SHP77 (cell line): Measurements from ENCODE around the gene KCNN1.
"Not testable (repeated sequence)": the region's sequence is repeated elsewhere in the genome, so short reads cannot be mapped to it uniquely, and the experiment has no call there.

Experiments used
- DNase-seq, 2 experiments: peaks; one replicate each; lab custom pipeline; 2025; lab: John Stamatoyannopoulos, UW

KCNN1 gene

DNA sequence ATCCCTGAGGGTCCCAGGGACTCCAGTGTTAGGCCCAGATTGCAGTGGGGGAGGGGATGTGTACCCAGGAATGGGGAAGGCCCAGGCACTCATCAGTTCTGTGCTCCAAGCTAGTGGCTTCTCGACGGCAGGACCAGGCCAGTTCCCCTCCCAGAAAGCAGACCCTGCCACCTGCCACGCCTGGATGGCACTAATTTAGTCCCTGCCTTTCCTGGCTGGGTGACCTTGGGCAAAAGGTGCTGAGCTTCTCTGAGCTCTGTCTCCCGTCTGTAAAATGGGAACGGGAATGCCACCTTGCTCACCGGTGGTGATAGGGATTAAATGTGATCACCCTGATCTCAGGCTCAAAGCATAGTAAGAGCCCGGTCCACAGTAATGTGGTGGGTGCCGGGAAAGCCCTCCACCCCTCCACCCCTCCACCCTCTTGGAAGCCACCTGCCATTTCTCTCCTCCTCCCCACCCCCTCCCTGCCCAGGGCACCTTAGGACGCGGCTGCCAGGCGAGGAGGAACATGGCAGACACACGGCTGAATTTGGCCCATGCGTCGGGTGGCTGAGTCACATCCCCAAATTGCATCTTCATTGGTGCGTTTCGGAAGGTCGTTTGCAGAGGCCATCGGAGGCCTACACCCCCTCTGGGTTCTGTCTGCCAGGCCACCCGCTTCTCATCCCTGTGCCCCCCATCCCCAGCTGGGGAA is 2.3 kb downstream of the KCNN1 start:
- DNase-seq: no peak

DNA sequence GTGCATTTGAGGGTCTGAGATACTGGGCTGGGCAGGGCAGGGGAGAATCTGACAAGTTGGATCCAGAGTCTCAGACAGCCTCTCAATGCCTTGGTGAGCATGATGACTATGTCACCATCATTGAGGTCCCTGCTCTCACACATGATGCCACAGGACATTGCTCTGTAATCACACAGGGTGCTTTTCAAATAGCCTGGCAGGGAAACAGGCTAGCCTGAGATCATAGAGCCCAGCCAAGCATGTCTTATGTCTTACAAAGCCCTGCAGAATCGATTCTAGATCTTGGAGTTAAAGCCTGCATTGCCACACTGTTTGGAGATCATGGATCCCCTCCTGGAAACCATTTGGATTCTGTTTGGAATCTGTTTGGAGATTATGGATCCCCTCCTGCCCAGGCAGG is 5.3 kb downstream of the KCNN1 start:
- DNase-seq: no peak

DNA sequence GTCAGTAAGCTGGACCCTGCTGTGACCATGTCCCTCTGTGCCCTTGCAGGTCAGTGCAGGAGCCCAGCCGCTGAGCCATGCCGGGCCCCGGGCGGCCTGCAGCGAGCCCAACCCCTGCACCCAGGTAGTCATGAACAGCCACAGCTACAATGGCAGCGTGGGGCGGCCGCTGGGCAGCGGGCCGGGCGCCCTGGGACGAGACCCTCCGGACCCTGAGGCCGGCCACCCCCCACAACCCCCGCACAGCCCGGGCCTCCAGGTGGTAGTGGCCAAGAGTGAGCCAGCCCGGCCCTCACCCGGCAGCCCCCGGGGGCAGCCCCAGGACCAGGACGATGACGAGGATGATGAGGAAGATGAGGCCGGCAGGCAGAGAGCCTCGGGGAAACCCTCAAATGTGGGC is 6.9 kb downstream of the KCNN1 start:
- DNase-seq: no peak

GRCh38 chr19:17974551-17974950 is 7.6 kb downstream of the KCNN1 start:
- no peak for DNase-seq

DNA sequence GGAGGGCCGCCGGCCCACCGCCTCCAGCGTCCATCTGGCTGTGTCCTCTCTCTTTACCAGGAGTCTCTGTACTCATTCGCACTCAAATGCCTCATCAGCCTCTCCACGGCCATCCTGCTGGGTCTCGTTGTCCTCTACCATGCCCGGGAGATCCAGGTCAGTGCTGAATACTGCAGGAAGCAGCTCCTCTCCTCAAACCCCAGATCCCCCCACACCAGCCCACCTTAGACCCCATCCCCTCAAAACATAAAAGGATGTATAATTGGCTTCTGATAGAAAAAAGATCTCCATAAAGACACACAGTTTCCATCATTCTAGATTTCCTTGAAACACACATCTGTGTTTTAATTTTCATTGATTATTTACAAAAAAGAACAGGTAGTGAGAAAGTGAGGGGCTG is 8.1 kb downstream of the KCNN1 start:
- DNase-seq: no peak

DNA sequence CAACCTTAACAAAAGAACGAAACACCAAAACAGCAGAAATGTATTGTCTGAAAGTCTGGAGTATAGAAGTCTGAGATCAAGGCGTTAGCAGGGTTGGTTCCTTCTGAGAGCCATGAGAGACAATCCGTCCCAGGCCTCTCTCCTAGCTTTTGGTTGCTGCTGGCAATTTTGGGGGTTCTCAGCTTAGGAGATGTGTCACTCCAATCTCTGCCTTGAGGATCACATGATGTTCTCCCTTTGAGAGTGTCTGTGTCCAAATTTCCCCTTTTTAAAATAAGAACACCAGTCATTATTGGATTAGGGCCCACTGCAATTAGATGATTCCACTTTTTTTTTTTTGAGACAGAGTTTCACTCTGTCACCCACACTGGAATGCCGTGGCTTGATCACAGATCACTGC is 10.1 kb downstream of the KCNN1 start:
- DNase-seq: no peak

DNA sequence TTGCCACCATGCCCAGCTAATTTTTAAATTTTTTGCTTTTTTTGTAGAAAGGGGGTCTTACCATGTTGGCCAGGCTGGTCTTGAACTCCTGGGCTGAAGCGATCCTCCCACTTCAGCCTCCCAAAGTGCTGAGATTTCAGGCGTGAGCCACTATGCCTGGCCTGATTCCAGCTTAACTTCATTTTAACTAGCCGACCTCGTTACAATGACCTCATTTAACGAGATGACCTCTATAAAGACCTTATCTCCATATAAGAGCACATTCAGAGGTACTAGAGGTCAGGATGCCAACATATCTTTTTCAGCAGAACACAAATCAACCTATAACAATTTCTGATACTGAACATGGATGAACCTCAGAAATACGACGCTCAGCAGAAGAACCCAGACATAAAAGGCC is 10.6 kb downstream of the KCNN1 start:
- no peak for DNase-seq

GRCh38 chr19:17981611-17982010 is 14.7 kb downstream of the KCNN1 start:
- no peak for DNase-seq

DNA sequence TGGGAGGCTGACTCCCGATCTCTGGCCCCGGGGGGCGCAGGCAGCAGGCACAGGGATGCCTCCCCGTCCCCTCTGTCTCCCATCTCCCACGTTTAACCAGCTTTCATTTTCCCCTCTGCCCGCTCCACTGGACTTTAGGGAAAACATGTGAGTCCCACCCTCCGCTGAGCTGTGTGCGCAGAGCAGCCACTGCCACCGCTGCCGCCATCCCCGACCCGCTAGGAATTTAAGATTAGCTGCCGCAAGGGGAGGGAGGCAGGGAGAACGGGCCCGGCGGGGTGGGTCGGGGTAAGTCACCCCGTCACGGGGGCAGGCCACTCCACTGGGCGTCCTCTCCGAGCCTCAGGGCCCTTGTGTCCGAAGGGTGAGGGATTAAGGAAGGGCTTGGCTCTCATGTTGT is 15.5 kb downstream of the KCNN1 start:
- DNase-seq: no peak

GRCh38 chr19:17985037-17985818 is 18.3 kb downstream of the KCNN1 start:
- peak in 1 of 2 experiments; percentile 4 for DNase-seq

DNA sequence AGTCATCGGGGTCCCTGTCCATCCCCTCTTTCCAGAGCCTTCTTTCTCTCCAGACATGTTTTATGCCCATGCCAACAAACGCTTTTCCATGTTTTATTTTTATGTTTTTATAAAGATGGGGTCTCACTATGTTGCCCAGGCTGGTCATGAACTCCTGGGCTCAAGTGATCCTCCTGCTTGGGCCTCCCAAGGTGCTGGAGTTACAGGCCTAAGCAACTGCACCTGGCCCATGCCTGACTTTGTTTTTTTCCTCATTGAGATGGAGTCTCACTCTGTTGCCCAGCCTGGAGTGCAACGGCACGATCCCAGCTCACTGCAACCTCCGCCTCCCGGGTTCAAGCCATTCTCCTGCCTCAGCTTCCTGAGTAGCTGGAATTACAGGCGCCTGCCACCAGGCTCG is 19.7 kb downstream of the KCNN1 start:
- not testable (repeated sequence) for DNase-seq

DNA sequence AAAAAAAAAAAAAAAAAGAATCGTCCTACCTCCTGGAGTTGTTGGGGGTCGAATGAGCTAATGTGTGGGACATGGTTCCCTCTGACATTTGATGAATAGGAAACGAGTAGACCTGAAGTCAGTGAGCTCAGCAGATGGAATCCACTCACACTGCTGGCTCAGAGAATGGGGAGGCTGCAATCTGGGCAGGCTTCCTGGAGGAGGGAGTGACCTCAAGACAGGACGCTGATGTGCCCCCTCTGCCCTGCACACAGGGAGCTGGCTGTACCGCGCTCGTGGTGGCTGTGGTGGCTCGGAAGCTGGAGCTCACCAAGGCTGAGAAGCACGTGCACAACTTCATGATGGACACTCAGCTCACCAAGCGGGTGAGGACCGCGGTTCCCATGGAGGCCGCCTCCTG is 21.3 kb downstream of the KCNN1 start:
- DNase-seq: no peak

DNA sequence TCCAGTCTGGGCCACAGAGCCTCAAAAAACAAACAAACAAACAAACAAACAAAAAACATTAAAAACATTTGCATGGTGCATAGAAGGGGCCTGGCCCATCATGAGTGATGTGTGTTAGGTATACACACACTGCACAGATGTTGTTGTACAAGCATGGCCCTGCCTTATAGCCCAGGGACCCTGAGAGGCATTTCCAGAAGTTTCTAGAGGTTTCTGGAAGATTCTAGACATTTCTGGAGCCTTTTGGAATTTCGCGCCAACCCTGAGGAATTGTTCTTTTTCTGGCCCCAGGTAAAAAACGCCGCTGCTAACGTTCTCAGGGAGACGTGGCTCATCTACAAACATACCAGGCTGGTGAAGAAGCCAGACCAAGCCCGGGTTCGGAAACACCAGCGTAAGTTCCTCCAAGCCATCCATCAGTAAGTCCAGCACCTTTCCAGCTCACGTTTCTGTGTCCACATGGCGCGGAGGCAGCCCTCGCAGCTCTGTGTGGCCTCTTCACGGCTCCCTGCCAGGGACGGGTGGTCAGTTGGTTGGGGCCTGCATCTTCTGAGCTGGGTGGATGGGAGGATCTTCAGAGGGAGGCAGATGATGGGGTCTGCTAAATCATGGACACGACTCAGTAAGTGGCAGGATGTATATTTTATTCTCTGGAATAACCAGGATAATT is 22.7 kb downstream of the KCNN1 start:
- DNase-seq: no peak

DNA sequence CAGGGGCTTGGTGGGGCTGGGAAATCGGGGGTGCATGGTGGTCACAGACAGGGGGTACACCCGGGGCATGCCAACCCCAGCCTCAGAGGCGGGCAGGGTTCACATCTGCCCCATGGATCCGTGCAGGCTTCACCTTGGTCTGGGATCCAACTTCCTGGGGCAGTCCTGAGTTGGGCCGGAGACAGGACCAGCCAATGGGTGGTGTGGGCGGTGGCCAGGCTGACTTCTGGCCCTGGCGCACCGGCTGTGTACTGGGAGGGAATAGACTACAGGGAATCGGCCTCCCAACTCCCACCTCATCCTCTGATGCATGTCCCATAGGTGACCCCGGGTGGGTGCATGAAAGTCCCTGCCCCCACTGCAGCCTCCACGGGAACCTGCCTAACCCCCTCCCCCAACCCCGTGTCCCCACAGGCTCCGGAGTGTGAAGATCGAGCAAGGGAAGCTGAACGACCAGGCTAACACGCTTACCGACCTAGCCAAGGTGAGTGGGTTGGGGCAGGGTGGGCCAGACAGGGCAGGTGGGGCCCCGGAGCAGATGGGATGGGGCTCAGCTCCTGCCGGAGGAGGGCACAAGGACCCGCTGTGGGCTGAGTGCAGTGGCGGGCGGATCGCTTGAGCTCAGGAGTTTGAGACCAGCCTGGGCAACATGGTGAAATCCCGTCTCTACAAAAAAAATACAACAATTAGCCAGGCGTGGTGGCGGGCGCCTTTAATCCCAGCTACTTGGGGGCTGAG is 26.3 kb downstream of the KCNN1 start:
- no peak for DNase-seq

GRCh38 chr19:17996826-17997316 is 30.0 kb downstream of the KCNN1 start:
- peak; percentile 36 to 53 for DNase-seq

DNA sequence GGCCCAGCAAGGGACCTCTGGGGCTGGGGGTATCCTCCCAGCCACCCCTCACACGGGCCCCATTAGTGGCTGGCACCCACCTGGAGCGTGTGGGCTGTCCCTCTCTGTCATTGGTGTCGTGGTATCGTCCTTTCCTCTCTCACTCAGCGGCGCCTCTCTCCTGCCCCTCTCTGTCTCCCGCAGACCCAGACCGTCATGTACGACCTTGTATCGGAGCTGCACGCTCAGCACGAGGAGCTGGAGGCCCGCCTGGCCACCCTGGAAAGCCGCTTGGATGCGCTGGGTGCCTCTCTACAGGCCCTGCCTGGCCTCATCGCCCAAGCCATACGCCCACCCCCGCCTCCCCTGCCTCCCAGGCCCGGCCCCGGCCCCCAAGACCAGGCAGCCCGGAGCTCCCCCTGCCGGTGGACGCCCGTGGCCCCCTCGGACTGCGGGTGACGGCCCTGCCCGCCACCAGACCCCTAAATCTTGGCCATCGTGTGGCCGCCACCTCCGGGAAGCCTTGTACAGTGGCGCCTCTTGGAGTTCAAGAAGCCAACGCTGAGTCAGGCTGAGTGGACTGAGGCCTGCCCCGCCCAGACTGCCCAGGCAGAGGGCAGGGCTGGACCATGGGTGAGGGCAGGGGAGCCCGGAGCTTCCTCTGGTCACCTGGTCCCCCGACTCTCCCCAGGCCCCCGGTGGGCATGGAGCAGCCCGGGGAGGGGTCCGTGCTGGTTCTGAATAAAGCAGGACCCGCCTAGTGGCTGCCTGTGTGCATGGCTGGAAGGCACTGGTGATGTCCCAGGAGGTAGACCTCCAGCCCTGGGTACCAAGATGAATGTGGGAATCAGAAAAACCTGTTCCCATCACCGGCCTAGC is 31.3 kb downstream of the KCNN1 start:
- DNase-seq: peak in 1 of 2 experiments; percentile 18

DNA sequence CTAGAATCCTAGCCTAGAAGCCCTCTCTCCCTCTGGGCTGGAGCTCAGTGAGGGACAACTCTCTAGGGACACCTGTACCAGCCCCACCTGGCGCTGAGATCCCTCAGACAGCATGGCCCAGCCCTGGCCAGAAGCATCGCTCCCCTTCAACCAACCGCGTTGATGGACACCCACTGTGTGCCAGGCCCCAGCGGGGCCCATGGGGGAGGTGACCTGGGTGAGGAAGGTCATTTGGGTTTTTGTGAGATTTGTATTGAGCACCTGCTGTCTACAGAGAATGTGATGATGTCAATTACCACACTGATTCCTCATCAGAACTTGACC is 31.9 kb downstream of the KCNN1 start:
- no peak for DNase-seq

GRCh38 chr19:17999684-18000479 is 33.0 kb downstream of the KCNN1 start:
- DNase-seq: no peak

- DNase-seq: no peak
Observed at GRCh38 chr19:18000480-18000914, 33.6 kb downstream of the KCNN1 start.
